ENCODE results near the gene TIAM1.

DNA sequence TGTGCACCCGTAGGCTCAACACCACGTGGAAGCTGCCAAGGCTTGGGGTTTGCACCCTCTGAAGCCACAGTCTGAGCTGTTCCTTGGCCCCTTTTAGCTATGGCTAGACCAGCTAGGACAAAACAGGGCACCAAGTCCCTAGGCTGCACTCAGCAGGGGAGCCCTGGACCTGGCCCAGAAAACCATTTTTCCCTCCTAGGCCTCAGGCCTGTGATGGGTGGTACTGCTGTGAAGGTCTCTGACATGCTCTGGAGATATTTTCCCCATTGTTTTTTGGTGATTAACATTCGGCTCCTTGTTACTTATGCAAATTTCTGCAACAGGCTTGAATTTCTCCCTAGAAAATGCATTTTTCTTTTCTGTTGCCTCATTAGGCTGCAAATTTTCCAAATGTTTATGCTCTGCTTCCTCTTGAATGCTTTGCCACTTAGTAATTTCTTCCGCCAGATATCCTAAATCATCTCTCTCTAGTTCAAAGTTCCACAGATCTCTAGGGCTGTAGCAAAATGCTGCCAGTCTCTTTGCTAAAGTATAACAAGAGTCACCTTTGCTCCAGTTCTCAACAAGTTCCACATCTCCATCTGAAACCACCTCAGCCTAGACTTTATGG is 236.8 kb downstream of the TIAM1 start:
- TF ChIP-seq CTCF (IDR thresholded peaks at IDR 0.05), result no peak
- no peak for TF ChIP-seq POLR2A (IDR thresholded peaks at IDR 0.05)

Data from lower leg skin (tissue), 3 donors.